NCI-H2196 treated with DMSO at 0.1 percent for 48 hours (cell line): ENCODE data around the gene C2orf72.
"Not testable (repeated sequence)": the region's sequence is repeated elsewhere in the genome, so short reads cannot be mapped to it uniquely, and the experiment has no call there.

ENCODE experiments used
- DNase-seq: peaks from one replicate; lab custom pipeline; 2025; ENCODE audit not compliant: unreplicated experiment; lab: John Stamatoyannopoulos, UW

C2orf72 gene

DNA sequence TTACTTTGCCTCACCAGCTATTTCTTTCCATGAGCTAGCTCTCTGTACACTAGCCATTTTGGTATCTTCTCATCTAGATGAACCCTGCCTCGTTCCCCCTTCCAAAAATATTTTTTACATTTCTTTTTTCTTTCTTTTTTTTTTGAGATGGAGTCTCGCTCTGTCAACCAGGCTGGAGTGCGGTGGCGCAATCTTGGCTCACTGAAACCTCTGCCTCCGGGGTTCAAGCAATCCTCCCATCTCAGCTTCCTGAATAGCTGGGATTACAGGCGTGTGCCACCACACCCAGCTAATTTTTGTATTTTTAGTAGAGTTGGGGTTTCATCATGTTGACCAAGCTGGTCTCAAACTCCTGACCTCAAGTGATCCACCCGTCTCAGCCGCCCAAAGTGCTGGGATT, 30.2 kb downstream of the C2orf72 start:
- DNase-seq, result not testable (repeated sequence)

GRCh38 chr2:231068525-231069222, 31.4 kb downstream of the C2orf72 start:
- no peak for DNase-seq

DNA sequence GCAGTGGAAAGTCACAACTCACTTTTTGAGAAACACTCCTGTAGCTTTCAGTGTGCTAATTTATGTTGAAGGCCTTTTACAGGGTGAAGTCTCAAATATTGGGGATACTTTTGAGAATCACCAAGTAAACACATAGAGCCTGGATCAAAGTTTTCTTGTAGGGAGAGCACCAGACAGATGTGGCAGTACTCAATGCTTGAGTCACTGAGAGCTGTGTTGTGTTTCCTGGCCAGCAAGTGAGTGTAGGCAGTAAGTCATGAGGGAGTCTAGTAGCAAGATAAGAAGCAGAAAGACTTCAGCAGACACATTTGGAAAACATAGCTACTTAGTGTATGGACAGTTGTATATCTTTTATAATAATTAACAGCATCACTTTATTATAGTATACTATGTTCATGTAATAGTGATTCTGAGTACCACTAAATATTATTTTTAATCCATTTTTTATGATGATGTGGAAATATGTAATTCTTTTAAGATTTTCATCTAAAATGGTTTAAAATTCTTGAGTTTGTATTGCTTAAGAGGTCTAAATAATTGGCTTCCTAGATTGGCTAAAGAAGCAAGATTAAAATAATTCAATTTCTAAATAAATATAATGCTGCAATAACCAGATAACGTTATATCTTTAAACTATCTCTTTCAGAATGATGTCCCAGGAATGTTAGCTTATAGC, 32.2 kb downstream of the C2orf72 start:
- DNase-seq, result no peak

DNA sequence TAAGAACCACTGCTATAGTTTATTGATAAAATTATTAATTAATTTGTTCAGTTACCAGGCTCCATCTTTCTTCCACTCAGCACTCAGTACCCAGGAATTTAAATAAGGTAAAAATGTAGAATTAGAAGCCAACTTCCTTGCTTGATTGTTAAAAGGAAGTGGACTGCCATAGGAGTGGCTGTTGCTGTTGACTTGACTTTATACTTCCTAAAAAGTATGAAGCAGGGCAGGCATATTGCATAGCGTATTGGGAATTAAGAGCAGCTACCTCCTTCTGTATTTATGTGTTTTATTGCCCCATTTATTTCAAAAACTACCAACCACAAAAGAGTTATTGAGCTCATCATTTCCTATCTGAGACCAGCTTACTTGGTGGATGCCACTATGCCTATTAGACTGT, 47.2 kb downstream of the C2orf72 start:
- no peak for DNase-seq

DNA sequence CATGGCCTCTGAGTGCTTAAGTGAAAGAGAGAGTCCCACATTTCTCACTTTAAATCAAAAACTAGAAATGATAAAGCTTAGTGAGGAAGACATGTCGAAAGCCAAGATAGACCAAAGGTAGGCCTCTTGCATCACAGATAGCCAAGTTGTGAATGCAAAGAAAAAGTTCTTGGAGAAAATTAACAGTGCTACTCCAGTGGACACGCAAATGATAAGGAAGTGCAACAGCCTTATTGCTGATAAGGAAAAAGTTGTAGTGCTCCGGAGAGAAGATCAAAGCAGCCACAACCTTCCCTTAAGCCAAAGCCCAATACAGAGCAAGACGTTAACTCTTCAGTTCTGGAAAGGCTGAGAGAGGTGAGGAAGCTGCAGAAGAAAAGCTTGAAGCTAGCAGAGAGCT, 51.4 kb downstream of the C2orf72 start:
- DNase-seq, result no peak

DNA sequence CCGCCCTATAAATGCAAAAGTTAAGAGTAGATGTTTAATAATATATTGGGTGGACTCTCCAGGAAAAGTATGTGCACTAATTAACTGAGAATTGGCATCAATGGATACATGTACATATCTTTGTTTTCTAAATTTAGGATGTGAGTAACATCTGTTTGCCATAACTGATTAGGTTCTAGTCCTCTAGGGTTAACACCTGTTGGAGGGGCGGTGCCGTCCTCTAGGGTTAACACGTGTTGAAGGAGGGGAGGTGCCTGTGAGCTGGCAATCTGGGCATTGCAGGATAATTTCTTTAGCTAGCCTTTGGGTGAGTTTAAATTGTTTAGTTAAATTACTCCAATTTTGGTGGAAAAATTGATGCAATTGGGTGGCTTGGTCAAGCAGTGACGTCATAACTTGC, 56.6 kb downstream of the C2orf72 start:
- no peak for DNase-seq

GRCh38 chr2:231094736-231095346, 57.5 kb downstream of the C2orf72 start:
- DNase-seq, result no peak
